ENCODE data around the gene PAPPA.

DNA sequence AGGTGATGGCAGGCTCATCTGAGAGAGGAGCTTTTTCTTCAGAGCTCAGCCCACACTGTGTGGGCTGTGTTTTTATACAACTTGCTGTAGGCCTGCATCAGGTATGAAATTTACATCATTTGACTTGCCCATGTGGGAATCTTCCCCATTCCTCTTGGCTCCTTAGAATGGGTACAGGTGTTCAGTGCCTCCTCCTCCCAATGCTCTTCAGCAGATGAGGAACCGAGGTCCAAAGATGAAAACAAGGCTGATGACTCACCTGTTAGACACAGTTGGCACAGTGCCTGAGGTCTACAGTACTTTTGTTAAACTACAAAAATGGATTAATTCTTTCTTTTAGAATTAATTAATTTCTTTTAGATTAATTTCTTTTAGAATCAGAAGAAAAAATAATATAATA, 20.8 kb downstream of the PAPPA start:
- TF ChIP-seq EZH2 (IDR thresholded peaks at IDR 0.05; ENCODE audit: insufficient read depth, low read length) (no peak), CTCF (IDR thresholded peaks at IDR 0.05; ENCODE audit: insufficient read depth, low read depth, low read length) (no peak)
